GM04503 (cell line): ENCODE results near the gene ZBTB2.
"Not testable (repeated sequence)": the region's sequence is repeated elsewhere in the genome, so short reads cannot be mapped to it uniquely, and the experiment has no call there.

Experiments
- DNase-seq: peaks from one replicate; pipeline ENCODE4 v3.0.0-alpha.2; 2012; ENCODE audit warnings: low read depth

Gene ZBTB2

DNA sequence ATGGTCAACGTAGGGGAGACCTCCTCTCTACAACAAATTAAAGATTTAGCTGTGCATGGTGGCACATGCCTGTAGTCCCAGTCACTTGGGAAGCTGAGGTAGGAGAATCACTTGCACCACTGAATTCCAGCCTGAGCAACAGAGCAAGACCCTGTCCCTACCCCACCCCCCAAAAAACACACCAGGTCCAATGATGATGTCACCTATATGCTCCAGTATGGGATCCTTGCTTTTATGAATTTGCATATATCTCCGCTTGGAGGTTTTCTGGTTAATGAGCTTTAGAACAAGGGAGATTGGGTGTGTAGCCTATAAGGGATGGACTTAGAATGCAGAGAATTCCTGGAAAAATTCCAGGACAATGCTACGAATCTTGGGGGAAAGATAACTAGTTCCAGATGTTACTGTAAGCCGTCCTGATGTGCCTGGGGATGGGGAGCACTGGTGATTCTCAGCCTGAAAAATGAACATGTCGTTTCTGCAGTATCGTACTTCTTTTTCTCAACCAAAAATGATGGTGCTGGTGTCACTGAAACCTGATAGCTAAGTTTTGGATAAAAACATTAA lies 61.1 kb downstream of the ZBTB2 start:
- DNase-seq = peak; percentile 42

DNA sequence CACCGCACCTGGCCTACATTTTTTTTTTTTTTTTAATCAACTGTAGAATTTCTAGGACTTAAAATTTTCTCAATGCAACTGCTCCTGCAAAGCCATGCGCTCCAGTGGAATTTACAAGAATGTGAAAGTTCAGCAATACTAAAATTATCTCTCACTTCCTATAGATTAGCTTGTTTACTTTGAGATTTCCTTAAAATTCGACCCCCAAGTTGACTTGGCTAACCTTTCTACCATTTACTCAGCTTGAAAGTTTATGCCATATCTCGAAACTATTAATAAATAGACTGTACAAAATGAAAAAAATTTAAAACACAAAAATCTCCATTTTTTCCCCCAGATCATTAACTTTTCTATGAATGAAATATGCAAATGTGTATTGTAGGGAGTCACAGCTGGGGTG lies 64.3 kb downstream of the ZBTB2 start:
- DNase-seq = no peak

DNA sequence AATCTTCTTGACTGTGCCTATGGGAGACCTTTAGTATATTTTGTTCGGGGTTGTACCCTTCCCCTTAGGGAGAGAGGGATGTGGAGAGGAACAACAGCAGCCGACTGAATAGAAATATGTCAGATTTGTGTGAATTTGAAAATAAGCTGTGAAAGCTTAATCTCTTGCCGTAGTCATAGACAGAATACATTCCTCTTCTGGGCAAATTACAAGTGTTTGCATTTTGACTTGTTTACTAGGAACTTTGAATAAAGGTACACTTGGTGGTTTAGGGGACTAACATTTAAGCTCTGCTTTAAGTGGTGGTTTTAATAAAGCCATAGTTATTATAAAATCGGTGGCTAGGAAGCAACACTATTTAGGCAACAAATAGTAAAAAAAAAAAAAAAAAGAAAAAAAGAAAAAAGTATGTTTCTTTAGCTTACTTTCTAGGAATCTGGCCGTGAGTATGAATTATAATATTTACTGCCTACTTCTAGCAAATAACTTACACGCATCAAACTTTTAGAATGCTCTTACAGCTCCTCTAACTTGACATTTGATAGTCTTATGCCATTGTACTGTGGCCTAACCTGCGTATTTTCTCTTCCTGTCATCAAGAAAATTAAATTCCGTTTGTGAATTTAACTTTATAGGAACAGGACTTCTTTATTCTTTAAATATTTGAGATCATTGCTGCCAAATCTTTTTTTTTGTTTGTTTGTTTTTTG lies 65.1 kb downstream of the ZBTB2 start:
- DNase-seq = no peak

DNA sequence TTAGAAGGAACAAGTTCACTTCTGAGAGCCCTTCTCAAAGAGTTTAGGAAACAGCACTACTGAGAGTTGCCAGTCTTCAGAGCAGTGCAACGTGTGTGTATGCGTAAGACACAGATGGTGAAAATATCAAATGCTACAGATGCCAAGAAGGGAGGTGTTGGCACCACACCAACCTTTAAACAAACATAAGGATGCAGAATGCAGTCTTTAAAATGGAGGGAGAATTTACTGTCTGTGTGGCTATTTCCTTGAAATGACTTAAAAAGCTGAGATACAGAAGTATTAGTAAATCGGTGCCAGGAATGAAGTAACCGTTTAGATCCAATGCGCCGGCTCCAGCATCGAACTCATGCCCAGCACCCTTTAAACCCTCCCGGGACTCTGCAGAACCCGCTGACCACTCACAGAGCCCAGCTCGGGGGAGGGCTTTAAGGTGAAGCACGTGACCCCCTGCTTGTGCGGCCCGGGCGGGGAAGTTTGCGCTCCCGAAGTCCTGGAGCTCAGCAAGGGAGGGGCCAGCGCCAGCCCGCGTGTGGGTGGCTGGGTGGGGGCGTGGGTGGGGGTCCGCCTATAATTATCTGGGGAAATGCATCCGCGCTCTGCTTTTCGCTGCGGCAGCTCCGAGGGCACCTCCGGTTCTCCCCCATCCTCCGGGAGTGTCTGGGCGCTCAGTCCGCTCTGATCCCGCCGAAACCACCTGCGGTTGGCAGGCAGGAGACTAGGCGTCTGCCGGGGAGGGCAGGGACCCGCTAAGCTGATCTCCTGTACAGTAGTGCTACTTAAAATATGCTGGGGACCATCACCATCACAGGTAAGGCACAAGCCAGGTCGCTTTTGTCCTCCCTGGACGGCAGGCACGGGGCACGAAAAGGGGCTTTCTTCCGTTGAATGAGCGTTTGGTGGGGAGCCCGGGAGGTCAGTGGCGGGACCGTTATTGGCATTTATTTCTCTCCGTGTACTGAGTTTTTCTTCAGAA lies 66.0 kb downstream of the ZBTB2 start:
- no peak for DNase-seq

DNA sequence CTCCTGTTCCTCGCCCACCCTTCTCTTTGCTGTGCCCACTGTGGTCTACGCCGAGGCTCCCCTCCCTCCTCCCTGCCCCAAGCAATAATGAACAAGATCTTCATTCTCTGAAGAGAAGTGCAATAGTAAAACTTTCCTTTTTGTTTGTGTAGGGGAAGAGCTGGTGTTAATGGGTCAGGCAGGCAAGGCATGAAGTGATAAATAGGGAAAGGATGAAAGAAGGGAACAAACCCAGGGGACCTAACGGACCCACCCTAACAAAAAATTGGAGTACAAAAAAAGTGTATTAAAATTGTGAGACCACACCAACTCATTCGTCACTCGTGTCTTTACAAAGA lies 66.9 kb downstream of the ZBTB2 start:
- no peak for DNase-seq

DNA sequence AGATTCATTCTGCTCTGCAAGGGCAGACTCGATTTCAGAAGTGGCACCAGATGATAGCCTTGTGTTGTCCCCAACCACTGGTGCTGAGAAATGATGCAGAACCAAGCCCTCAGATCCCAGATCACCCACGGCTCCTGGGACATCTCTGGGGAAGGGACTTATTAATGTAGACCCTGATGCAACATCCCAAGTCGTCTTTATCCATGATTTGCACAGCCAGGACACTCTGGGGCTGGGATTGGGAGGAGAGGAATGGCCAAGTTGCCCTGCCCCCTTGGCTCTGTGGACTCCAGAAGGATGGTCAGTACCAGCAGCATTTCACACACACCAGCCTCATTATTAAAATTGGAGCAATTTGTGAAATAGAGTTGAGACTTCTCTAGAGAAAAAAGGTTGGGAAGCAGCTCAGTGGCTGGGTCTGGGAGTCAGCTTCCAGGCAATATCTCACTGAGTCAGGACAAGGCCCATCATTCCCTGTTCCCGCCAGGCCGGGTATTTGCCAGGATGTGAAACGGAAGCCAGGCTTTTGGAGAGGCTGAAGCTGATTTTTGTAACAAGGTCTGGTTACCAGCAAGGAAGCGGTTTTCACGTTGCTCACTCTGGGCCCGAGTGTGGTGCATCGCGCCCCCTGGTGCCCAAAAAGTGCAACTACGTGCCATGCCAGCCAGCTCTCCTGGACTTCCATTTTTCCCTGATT lies 67.4 kb downstream of the ZBTB2 start:
- DNase-seq = peak; percentile 48

DNA sequence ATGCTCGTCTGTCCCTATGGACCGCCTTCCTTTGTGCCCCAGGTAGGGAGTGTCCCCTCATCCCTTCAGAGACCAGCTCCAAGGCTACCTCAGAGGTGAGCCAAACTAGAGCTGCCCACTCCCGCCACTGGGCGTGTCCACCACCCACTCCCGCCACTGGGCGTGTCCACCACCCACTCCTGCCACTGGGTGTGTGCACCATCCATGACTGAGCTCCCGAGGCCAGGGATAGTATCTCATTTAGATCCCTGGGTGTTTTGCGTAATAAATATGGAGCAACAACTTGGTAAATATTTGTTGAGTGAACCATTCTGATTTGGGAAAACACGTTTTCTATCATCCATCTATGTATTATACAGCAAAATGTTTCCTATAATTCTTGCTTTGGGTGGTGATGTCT lies 68.8 kb downstream of the ZBTB2 start:
- DNase-seq = no peak

DNA sequence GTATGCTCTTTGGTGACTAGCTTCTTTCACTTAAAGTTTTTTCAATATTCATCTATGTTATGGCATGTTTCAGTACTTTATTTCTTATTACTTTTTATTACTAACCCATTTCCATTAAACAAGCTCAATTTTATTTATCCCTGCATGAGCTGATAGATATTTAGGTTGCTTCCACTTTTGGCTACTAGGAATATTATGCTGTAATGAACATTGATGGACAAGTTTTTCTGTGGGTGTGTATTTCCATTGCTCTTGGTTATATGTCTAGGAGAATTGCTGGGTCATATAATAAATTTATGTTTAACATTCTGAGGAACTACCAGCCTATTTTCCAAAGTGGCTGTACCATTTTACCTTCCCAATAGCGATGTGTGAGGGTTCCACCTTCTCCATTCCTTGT lies 69.9 kb downstream of the ZBTB2 start:
- DNase-seq = no peak

DNA sequence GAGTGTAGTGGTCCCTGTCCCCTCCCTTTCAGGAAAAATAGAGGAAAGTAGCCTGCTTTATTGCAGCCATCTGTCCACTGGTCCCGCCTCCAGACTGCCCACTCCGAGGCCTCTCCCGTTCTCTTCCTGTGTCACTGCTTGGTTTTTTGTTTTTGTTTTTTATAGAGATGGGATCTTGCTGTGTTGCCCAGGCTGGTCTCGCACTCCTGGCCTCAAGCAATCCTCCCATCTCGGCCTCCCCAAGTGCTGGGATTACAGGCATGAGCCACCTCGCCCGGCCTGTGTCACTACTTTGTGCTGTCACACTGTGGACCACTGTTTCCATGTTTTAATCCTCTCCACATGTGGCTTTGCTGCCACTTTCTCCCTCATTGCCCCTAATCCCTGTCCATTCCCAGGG lies 71.2 kb downstream of the ZBTB2 start:
- DNase-seq = no peak

DNA sequence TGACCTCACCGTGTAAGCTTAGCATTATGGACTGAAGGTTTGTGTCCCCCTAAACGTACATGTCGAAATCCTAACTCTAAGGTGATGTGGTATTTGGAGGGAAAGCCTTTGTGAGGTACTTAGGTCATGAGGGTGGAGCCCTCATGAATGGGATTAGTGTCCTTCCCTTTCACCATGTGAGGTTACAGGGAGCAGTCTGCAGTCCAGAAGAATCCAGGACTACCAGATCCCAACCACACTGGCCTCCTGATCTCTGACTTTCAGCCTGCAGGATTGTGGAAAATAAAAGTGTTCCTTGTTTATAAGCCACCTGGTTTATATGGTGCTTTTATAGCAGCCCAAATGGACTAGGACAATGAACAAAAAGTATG lies 73.4 kb downstream of the ZBTB2 start:
- DNase-seq = no peak

DNA sequence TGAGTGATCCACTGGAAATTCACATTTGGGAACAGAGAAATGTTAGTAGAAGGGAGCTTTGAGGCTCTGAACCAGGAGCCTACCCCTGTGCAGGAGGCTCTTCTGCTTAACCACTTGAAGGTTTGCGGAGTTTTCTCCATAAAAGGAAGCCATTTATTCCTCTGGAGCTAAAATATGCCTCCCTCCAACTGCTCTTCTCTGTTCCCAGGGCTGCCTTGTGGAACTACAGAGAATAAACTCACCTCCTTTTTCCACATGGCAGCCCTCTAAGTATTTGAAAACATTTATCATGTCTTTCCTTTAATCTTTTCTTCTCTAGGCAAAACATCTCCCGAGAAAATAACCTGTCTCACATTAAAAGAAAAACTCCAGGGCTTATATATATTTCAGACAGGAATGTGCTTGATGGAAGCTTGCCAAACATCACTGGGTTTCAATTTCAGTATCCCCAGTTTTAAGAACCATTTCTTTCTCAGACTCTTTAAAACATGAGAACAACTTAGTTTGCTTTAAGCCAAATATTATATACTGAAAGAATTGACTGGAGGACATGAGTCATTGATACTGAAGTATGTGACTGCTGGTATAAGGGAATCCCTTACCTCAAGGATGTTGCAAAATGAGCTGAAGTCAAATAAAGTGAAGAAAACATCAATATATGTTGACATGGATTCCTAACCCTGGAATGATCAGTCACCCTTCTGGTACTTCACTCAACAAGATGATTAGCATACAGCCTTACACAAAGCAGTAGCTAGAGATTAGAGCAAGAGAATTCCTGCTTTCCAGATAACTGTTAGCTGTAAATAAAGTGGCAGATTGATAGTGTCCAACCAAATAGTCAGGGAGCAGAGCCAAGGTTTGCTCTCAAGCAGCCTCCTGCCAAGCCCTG lies 74.0 kb downstream of the ZBTB2 start:
- DNase-seq = peak; percentile 50

DNA sequence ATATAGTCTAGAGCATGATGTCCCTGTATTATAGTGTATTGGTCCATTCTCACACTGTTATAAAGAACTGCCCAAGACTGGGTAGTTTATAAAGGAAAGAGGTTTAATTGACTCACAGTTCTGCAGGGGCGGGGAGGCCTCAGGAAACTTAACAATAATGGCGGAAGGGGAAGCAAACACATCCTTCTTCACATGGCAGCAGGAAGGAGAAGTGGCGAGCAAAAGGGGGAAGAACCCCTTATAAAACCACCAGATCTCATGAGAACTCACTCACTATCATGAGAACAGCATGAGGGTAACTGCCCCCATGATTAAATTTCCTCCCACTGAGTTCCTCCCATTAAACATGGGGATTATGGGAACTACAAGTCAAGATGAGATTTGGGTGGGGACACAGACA lies 75.7 kb downstream of the ZBTB2 start:
- not testable (repeated sequence) for DNase-seq
